ENCODE results near the gene FMO2.

The FMO2 gene

DNA sequence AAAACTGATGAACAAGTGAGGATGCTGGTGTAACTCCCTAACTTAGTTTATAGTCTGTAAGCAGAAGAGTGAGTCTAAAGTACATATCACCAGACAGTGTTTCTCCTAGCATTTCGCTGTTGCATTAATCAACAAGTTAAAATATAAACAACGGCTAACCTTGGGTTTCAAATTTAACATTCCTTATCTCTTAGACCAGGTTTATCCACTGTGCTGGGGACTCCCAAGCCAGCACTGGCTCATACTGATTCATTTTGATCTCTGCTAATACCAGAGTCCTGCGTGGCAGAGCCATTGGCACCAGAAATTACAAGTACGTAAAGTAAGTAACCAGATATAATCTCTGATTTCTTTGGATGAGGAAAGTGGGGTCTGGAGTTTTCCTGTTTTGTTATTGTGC is 63.2 kb downstream of the FMO2 start, which contains the start of gene FMO1:
Gene FMO1, plus strand, starts transcription at position 193 of the 400 bp plus-strand sequence. CDS start 9,594 bp downstream, outside the sequence.
- H3K4me3 ChIP-seq (ENCODE audit: low read depth, low read length), result no peak within 1 kb of the TSS
- peaks cover 6% of the 10 kb centered on the region for H3K4me1 ChIP-seq (ENCODE audit: control insufficient read depth, insufficient read depth, low read length)
- H3K36me3 ChIP-seq (ENCODE audit: control insufficient read depth, insufficient read depth, low read length), result no peaks in the 10 kb centered on the region
- no peaks in the 10 kb centered on the region for H3K9me3 ChIP-seq (ENCODE audit: control insufficient read depth, insufficient read depth, low read length)
- no peak within 1 kb of the TSS for H3K9ac ChIP-seq (ENCODE audit: low read depth, low read length)
- peaks cover 3% of the 10 kb centered on the region; the same call in 1 of the 2 replicates for H3K27me3 ChIP-seq (ENCODE audit: control insufficient read depth, insufficient read depth, low read length)
- H3K27ac ChIP-seq (ENCODE audit: low read depth, low read length), result no peak within 1 kb of the TSS

DNA sequence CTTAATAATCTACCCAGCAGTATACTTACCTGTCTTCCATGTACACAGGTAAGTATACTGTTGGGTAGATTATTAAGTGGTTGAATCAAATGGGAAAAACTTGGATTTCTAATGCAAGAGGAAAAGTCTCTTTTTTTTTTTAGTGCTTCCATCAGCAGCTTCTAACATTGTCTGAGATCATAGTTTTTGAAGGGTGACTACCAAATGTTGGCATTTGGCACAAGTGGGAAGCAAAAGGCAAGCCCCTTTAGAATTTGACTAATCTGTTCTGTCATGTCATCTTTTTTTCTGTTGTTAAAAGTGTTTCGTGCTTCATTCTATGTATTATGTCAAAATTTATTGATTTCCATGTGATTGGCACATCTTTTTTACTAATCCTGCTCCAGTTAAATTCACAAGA is 63.7 kb downstream of the FMO2 start:
- no peak overlapping the region for H3K9ac ChIP-seq (ENCODE audit: low read depth, low read length)
- no peak overlapping the region for H3K27ac ChIP-seq (ENCODE audit: low read depth, low read length)
- H3K4me1 ChIP-seq (ENCODE audit: control insufficient read depth, insufficient read depth, low read length), result peaks cover 6% of the 10 kb centered on the region
- H3K36me3 ChIP-seq (ENCODE audit: control insufficient read depth, insufficient read depth, low read length), result no peaks in the 10 kb centered on the region
- H3K9me3 ChIP-seq (ENCODE audit: control insufficient read depth, insufficient read depth, low read length), result no peaks in the 10 kb centered on the region
- peaks cover 3% of the 10 kb centered on the region; the same call in 1 of the 2 replicates for H3K27me3 ChIP-seq (ENCODE audit: control insufficient read depth, insufficient read depth, low read length)
- no peak overlapping the region for H3K4me3 ChIP-seq (ENCODE audit: low read depth, low read length)

DNA sequence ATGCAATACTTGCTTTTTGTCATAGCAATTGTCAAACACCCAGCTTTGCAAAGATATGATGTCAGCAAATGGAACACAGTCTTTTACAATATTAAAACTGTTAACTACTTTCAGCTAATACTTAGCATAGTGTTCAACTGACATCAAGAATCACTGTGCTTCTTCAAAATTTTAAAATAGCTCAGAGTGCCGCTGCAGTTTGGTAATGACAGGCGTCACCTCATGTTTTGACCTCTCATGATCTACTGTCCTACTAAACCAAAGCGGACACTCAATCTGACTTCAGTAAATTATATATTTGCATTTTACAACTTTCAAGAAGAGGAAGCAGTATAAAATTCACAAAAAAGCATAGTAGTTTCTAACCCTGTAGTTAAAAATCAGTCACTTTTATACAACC is 65.2 kb downstream of the FMO2 start:
- no peaks in the 10 kb centered on the region for H3K9me3 ChIP-seq (ENCODE audit: control insufficient read depth, insufficient read depth, low read length)
- H3K27ac ChIP-seq (ENCODE audit: low read depth, low read length), result no peak overlapping the region
- H3K36me3 ChIP-seq (ENCODE audit: control insufficient read depth, insufficient read depth, low read length), result no peaks in the 10 kb centered on the region
- H3K4me3 ChIP-seq (ENCODE audit: low read depth, low read length), result no peak overlapping the region
- H3K4me1 ChIP-seq (ENCODE audit: control insufficient read depth, insufficient read depth, low read length), result peaks cover 6% of the 10 kb centered on the region
- H3K9ac ChIP-seq (ENCODE audit: low read depth, low read length), result no peak overlapping the region
- H3K27me3 ChIP-seq (ENCODE audit: control insufficient read depth, insufficient read depth, low read length), result peaks cover 3% of the 10 kb centered on the region; the same call in 1 of the 2 replicates

DNA sequence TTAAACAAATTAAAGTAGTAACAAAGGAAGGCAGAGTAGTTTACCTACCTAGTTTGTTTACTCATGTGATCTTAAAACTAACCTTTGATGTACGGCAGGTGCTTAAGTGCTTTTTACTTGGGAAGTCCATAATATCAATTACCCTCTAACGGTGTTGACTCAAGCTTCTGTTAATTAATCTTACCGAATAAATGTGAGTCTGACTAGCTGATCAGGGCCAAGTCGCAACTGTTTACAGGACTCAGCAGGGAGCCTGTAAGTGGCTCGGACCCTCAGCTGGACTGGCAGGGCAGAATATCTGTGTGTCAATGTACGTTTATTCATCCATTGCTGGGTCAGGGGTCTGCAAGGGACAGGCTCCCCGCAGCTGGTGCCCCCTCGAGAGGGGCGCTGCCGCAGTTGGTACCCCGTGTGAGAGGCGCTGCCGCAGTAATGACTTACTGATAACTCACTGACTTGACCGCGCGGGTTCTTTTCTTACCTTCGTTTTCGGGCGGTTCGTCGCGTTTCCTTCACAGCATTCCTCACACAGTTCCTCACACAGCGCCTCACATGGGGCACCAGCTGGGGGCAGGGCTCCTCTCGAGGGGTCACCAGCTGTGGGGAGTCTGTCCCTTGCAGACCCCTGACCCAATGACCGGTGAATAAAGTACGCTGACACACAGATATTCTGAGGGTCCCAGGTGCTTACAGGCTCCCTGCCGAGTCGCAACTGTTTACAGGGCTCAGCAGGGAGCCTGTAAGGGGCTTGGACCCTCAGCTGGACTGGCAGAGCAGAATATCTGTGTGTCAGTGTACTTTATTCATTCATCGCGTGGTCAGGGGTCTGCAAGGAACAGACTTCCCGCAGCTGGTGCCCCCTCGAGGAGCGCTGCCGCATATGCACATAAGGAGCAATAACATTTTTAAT is 66.2 kb downstream of the FMO2 start:
- no peaks in the 10 kb centered on the region for H3K36me3 ChIP-seq (ENCODE audit: control insufficient read depth, insufficient read depth, low read length)
- no peak overlapping the region for H3K27ac ChIP-seq (ENCODE audit: low read depth, low read length)
- peaks cover 3% of the 10 kb centered on the region; the same call in 1 of the 2 replicates for H3K27me3 ChIP-seq (ENCODE audit: control insufficient read depth, insufficient read depth, low read length)
- no peak overlapping the region for H3K9ac ChIP-seq (ENCODE audit: low read depth, low read length)
- H3K4me3 ChIP-seq (ENCODE audit: low read depth, low read length), result peak overlapping the region; percentile 72
- peaks cover 6% of the 10 kb centered on the region for H3K4me1 ChIP-seq (ENCODE audit: control insufficient read depth, insufficient read depth, low read length)
- no peaks in the 10 kb centered on the region for H3K9me3 ChIP-seq (ENCODE audit: control insufficient read depth, insufficient read depth, low read length)

DNA sequence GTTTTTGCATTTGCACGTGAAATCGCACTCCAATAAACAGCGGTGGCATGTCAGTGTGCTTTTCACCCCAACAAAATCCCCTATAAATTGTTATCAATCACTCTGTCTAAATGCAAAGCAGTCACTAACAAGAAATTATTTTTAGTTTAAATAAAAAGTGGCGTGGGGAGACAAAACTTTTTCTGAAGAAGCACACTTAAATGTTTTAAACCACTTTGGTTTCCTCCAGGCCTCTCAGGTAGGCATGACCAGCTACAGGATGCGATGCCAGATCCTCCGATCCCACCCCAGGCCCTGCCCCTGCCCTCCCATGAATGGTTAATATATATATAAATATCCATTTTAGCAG is 66.8 kb downstream of the FMO2 start:
- peak overlapping the region; percentile 72 for H3K4me3 ChIP-seq (ENCODE audit: low read depth, low read length)
- peaks cover 6% of the 10 kb centered on the region for H3K4me1 ChIP-seq (ENCODE audit: control insufficient read depth, insufficient read depth, low read length)
- H3K27ac ChIP-seq (ENCODE audit: low read depth, low read length), result no peak overlapping the region
- H3K36me3 ChIP-seq (ENCODE audit: control insufficient read depth, insufficient read depth, low read length), result no peaks in the 10 kb centered on the region
- H3K27me3 ChIP-seq (ENCODE audit: control insufficient read depth, insufficient read depth, low read length), result peaks cover 3% of the 10 kb centered on the region; the same call in 1 of the 2 replicates
- H3K9ac ChIP-seq (ENCODE audit: low read depth, low read length), result no peak overlapping the region
- H3K9me3 ChIP-seq (ENCODE audit: control insufficient read depth, insufficient read depth, low read length), result no peaks in the 10 kb centered on the region

DNA sequence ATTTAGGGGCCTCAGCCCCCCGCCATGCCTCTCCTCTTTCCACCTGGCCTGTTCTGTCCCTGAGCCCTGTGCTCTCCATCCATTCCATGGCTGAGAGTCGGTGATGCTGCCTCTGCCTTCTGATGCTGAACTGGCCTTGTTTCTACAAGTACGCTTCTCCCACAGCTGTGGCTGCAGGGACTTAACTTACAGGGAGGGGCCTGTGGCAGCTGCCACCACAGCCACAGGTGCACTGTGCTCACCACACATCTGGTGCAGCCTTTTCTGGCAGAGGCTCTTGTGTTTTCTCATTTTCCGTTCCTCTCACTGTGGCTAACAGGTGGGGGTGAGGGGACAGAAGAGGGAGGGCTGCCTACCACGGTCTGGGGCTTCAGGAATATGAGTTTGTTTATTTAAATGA is 67.4 kb downstream of the FMO2 start:
- H3K4me1 ChIP-seq (ENCODE audit: control insufficient read depth, insufficient read depth, low read length), result peaks cover 6% of the 10 kb centered on the region

DNA sequence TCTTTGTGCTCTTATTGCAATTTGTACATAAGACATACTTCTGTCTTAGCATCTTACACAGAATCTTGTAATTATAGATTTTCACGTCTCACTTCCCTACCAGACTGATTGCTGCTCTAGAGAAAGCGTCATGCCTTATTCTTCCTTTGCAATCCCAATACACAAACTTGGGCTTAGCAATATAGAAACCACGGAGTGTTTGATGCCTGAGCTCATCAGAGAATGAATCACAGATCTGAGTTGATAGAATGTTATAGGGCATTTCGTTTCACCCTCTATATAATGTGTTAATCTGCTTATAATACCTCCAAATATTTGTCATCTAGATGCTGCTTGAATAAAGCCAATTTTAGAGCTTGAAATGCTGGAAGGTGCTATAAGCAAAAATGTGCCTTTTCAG is 69.8 kb downstream of the FMO2 start:
- H3K9me3 ChIP-seq (ENCODE audit: control insufficient read depth, insufficient read depth, low read length), result no peaks in the 10 kb centered on the region
- H3K27ac ChIP-seq (ENCODE audit: low read depth, low read length), result no peak overlapping the region
- H3K27me3 ChIP-seq (ENCODE audit: control insufficient read depth, insufficient read depth, low read length), result peaks cover 3% of the 10 kb centered on the region; the same call in 1 of the 2 replicates
- no peaks in the 10 kb centered on the region for H3K36me3 ChIP-seq (ENCODE audit: control insufficient read depth, insufficient read depth, low read length)
- no peak overlapping the region for H3K9ac ChIP-seq (ENCODE audit: low read depth, low read length)
- no peak overlapping the region for H3K4me3 ChIP-seq (ENCODE audit: low read depth, low read length)
- peaks cover 21% of the 10 kb centered on the region for H3K4me1 ChIP-seq (ENCODE audit: control insufficient read depth, insufficient read depth, low read length)

More for the DNA sequence above, 67.4 kb downstream of the FMO2 start:
- Histone ChIP-seq H3K27ac (ENCODE audit: low read depth, low read length) (no peak overlapping the region), H3K36me3 (ENCODE audit: control insufficient read depth, insufficient read depth, low read length) (no peaks in the 10 kb centered on the region), H3K4me3 (ENCODE audit: low read depth, low read length) (no peak overlapping the region), H3K9ac (ENCODE audit: low read depth, low read length) (no peak overlapping the region), H3K9me3 (ENCODE audit: control insufficient read depth, insufficient read depth, low read length) (no peaks in the 10 kb centered on the region), H3K27me3 (ENCODE audit: control insufficient read depth, insufficient read depth, low read length) (peaks cover 3% of the 10 kb centered on the region; the same call in 1 of the 2 replicates)

DNA sequence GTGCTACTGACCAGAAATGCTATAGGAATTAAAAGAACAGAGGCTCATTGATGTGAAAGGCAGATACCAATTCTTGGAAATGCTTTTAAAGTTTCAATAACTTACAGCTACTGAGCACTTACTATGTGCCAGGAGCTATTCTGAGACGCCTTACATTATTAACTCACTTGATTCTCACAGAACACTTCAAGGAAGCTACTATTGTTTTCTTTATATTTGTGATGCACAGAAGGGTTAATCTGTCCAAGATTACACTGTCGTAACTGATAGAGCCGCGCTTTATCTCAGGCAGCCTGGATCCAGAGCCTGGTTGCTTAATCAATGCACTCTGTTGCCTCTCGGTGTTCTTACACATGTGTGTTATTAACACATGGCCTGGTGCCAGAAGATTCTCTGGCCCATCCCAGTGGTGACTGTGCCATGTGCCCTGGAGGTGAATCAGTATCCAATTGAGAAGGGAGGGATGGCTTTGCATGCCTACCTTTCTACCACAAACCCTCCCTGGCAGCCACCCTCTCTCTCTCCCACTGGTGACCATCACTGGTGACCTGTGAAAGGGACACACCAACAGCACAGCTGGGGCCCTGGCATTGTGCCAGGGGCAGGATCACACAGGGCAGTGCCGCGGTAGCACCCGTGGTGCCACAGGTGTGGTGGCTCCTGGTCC is 72.0 kb downstream of the FMO2 start:
- Histone ChIP-seq H3K36me3 (ENCODE audit: control insufficient read depth, insufficient read depth, low read length) (no peaks in the 10 kb centered on the region), H3K9ac (ENCODE audit: low read depth, low read length) (no peak overlapping the region), H3K4me1 (ENCODE audit: control insufficient read depth, insufficient read depth, low read length) (peaks cover 21% of the 10 kb centered on the region), H3K27me3 (ENCODE audit: control insufficient read depth, insufficient read depth, low read length) (no peaks in the 10 kb centered on the region; the same call in 1 of the 2 replicates), H3K4me3 (ENCODE audit: low read depth, low read length) (no peak overlapping the region), H3K27ac (ENCODE audit: low read depth, low read length) (no peak overlapping the region), H3K9me3 (ENCODE audit: control insufficient read depth, insufficient read depth, low read length) (no peaks in the 10 kb centered on the region)

DNA sequence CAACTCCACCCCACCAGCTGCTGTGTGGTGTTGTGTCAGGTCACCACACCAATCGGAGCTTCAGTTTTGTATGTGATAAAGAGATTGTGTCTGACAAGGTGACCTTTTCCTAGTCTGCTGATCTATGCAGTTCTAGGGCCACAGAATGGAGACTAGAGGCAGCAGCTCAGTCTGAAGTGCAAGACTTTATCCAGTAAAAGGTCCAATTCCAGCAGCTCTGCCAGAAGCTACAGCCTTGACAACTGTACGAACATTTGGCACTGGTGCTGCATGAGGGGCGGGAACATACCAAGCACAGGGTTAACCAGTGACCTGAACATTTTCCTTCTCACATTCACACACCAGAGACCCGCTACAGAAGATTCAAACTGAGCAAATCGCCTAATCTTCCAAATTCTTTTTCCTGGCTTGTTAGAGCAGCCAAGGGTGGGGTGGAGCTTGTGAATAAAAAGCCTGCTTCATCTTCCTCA is 72.5 kb downstream of the FMO2 start:
- Histone ChIP-seq H3K9me3 (ENCODE audit: control insufficient read depth, insufficient read depth, low read length) (no peaks in the 10 kb centered on the region), H3K27ac (ENCODE audit: low read depth, low read length) (no peak overlapping the region), H3K27me3 (ENCODE audit: control insufficient read depth, insufficient read depth, low read length) (no peaks in the 10 kb centered on the region), H3K4me1 (ENCODE audit: control insufficient read depth, insufficient read depth, low read length) (peaks cover 15% of the 10 kb centered on the region), H3K36me3 (ENCODE audit: control insufficient read depth, insufficient read depth, low read length) (no peaks in the 10 kb centered on the region), H3K9ac (ENCODE audit: low read depth, low read length) (no peak overlapping the region), H3K4me3 (ENCODE audit: low read depth, low read length) (no peak overlapping the region)

DNA sequence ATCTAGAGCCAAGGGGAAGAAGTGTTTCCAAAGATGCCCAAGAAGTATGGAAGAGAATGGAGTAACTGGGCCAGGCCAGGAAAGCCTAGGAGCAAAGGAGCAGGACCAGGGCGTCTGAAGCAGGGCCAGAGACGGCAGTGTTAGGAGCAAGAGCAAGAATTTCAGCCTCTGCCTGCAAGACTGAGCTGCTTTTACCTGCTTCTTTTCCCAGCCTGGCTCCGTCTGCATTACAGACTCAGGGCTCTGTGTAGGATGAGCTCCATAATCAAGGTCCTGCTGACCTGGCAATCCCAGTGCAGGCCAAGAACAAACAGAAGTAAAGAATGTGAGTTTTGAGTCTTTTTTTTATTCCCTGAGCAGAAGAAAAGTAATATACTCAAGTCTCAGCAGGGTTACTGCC is 73.3 kb downstream of the FMO2 start:
- Histone ChIP-seq H3K27ac (ENCODE audit: low read depth, low read length) (no peak overlapping the region), H3K9ac (ENCODE audit: low read depth, low read length) (no peak overlapping the region), H3K27me3 (ENCODE audit: control insufficient read depth, insufficient read depth, low read length) (no peaks in the 10 kb centered on the region), H3K4me1 (ENCODE audit: control insufficient read depth, insufficient read depth, low read length) (peaks cover 15% of the 10 kb centered on the region), H3K4me3 (ENCODE audit: low read depth, low read length) (no peak overlapping the region), H3K9me3 (ENCODE audit: control insufficient read depth, insufficient read depth, low read length) (no peaks in the 10 kb centered on the region), H3K36me3 (ENCODE audit: control insufficient read depth, insufficient read depth, low read length) (no peaks in the 10 kb centered on the region)

DNA sequence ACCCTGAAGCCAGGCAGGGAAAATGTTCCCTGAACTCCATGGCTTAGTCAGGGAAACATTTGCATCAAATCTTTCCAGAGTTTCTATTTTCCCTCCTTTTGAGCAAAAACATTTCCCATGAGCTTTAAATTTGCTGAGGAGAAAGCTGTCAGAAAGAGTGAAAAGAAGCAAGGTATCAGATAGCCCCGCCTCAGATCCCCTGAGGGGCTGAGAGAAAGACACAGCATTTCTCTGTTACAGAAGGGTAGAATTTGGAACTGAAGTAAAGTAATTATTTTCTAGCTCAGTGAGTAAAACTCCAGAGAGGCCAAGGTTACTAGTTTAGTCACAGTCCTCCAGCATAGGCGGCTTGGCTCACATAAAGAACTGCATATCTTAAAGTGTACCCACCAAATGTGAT is 73.8 kb downstream of the FMO2 start:
- no peaks in the 10 kb centered on the region for H3K27me3 ChIP-seq (ENCODE audit: control insufficient read depth, insufficient read depth, low read length)
- H3K27ac ChIP-seq (ENCODE audit: low read depth, low read length), result peak overlapping the region; percentile 9
- H3K36me3 ChIP-seq (ENCODE audit: control insufficient read depth, insufficient read depth, low read length), result no peaks in the 10 kb centered on the region
- H3K9ac ChIP-seq (ENCODE audit: low read depth, low read length), result no peak overlapping the region
- H3K4me1 ChIP-seq (ENCODE audit: control insufficient read depth, insufficient read depth, low read length), result peaks cover 15% of the 10 kb centered on the region
- H3K9me3 ChIP-seq (ENCODE audit: control insufficient read depth, insufficient read depth, low read length), result no peaks in the 10 kb centered on the region
- no peak overlapping the region for H3K4me3 ChIP-seq (ENCODE audit: low read depth, low read length)
